ENCODE results near the gene MS4A3. TPM values are rescaled to one million over a fixed set of nuclear protein-coding genes. Genes with fewer than 3 reads are reported as not detected.
"Not testable (repeated sequence)": the region's sequence is repeated elsewhere in the genome, so short reads cannot be mapped to it uniquely, and the experiment has no call there.

Gene MS4A3
- total RNA-seq (2014; rRNA removed; shearing (Covaris generic); ENCODE audit: low replicate concordance), result not detected in 2 replicates

DNA sequence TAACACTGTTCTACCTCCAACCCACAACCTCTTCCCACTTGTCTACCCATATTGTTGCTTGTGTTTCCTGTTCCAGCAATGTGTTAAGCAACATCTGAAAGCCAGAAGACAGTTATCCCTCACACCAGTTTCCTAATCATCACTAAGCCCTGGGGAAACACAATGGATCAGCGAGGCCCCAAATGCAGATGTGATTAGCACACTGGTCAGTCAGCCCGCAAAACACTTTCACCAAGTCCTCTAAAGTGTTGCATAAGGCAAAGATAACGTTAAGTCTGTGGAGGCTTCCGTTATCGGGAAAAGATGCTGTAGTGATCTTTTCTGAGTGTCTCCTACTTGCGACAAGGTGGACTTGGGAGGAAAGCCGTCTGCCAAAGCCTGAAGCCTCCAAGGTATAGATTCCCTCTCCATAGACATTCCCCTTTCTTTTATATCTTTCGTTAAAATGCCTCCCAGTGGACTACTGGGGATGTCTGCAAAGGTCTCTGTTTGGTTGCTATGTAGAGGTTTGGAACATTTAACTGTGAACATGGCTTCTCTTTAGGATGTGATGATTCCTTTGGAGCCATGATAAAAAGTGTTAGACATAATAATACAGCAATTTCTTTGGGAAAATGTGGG is at the start of gene MS4A3:
TSS of gene MS4A3 (plus strand) at position 317 of the 621 bp plus-strand sequence. CDS start 4,496 bp downstream, outside the sequence.
- no peak for DNase-seq (ENCODE audit: low read depth)
- in situ Hi-C loops (cut with HindIII; ENCODE audit: low pct_unique_long_range_greater_than_20kb, low sequenced_read_pairs), result no loop called here

- in situ Hi-C loops (cut with HindIII; ENCODE audit: low pct_unique_long_range_greater_than_20kb, low sequenced_read_pairs), result no loop called here
- no peak for DNase-seq (ENCODE audit: low read depth)
These were observed 39.6 kb upstream of the MS4A3 start, which contains the start of gene OOSP4B for GRCh38 chr11:60016881-60017280. TSS of gene OOSP4B (plus strand) at chr11:60017181.

GRCh38 chr11:60018058-60018457 is 38.4 kb upstream of the MS4A3 start:
- DNase-seq (ENCODE audit: low read depth), result no peak
- in situ Hi-C loops (cut with HindIII; ENCODE audit: low pct_unique_long_range_greater_than_20kb, low sequenced_read_pairs), result no loop called here

- in situ Hi-C loops (cut with HindIII; ENCODE audit: low pct_unique_long_range_greater_than_20kb, low sequenced_read_pairs); DNase-seq (ENCODE audit: low read depth): not testable (repeated sequence)
These were observed 36.1 kb upstream of the MS4A3 start for GRCh38 chr11:60020376-60020775.

GRCh38 chr11:60029015-60029632 is 27.3 kb upstream of the MS4A3 start:
- in situ Hi-C loops (cut with HindIII; ENCODE audit: low pct_unique_long_range_greater_than_20kb, low sequenced_read_pairs), result no loop called here
- DNase-seq (ENCODE audit: low read depth), result no peak

DNA sequence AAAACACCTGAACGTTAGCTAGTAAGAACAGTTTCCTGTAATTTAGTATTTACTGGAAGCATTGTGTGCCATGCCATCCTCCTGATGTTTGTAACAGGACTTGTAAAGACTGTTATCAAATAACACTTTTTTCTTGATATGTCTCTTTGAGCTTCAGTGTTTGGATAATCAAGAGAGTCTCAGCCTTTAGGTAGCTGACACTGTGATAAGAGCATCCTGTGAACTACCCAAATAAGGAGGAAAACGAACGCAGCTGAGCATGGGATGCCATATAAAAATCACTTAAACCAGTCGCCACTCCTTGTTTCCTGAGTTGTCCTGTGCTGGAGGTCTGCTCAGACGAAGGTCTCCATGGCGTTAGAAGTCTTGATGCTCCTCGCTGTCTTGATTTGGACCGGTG is 16.4 kb upstream of the MS4A3 start, which contains the start of gene OOSP2:
TSS of gene OOSP2 (plus strand) at position 301 of the 400 bp plus-strand sequence. CDS start at position 352, 51 bp downstream.
- no peak for DNase-seq (ENCODE audit: low read depth)
- in situ Hi-C loops (cut with HindIII; ENCODE audit: low pct_unique_long_range_greater_than_20kb, low sequenced_read_pairs), result no loop called here

GRCh38 chr11:60050422-60050821 is 6.0 kb upstream of the MS4A3 start:
- in situ Hi-C loops (cut with HindIII; ENCODE audit: low pct_unique_long_range_greater_than_20kb, low sequenced_read_pairs); DNase-seq (ENCODE audit: low read depth): not testable (repeated sequence)

- in situ Hi-C loops (cut with HindIII; ENCODE audit: low pct_unique_long_range_greater_than_20kb, low sequenced_read_pairs), result not testable (repeated sequence)
These were observed 5.6 kb upstream of the MS4A3 start for GRCh38 chr11:60050839-60051238.

DNA sequence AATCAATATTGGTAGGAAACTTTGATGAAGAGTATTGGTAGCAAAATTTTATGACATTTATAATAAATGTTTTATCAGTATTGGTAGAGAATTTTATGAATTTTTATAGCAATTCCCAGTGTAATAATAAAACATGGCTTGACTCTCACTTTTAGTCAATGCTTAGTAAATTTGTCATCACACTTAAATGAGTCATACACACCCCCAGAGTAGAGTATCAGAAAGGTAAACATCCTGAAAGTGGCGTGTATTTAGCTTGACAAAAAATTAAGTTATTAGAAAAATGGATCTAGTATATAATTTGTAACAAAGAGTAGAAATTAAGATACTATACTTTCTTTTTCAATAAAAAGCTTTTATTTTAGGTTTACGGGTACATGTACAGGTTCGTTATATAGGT is 2.6 kb downstream of the MS4A3 start:
- no peak for DNase-seq (ENCODE audit: low read depth)
- in situ Hi-C loops (cut with HindIII; ENCODE audit: low pct_unique_long_range_greater_than_20kb, low sequenced_read_pairs), result no loop called here

More at GRCh38 chr11:60050839-60051238, 5.6 kb upstream of the MS4A3 start:
- not testable (repeated sequence) for DNase-seq (ENCODE audit: low read depth)

DNA sequence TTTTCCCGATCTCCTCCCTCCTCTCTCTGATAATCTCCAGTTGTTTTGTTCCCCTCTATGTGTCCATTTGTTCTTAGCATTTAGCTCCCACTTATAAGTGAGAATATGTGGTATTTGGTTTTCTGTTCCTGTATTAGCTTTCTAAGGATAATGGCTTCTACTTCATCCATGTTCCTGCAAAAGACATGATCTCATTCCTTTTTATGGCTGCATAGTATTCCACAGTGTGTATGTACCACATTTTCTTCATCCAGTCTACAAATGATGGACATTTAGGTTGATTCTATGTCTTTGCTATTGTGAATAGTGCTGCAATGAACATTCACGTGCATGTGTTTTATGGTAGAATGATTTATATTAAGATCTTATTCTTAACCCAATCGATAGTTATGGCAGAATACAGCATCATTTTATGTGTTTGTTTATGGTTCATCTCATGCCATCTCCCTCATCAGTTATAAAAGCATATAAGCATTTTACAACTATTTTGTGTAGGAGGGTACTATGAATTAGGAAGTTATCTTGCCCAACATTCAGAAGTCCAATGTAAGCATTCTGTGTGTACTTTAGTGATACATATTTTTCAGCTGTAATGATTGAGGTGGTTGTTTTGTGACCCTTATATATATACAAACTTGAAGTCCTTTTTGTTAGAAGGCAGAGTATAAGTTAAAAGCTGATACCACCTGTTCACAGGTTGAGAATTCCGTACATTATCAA is 3.2 kb downstream of the MS4A3 start:
- DNase-seq (ENCODE audit: low read depth), result no peak
- in situ Hi-C loops (cut with HindIII; ENCODE audit: low pct_unique_long_range_greater_than_20kb, low sequenced_read_pairs), result no loop called here

GRCh38 chr11:60064111-60064510 is 7.6 kb downstream of the MS4A3 start:
- DNase-seq (ENCODE audit: low read depth), result no peak
- in situ Hi-C loops (cut with HindIII; ENCODE audit: low pct_unique_long_range_greater_than_20kb, low sequenced_read_pairs), result no loop called here

- in situ Hi-C loops (cut with HindIII; ENCODE audit: low pct_unique_long_range_greater_than_20kb, low sequenced_read_pairs), result no loop called here
- DNase-seq (ENCODE audit: low read depth), result no peak
These were observed 9.3 kb downstream of the MS4A3 start for GRCh38 chr11:60065801-60066200.

DNA sequence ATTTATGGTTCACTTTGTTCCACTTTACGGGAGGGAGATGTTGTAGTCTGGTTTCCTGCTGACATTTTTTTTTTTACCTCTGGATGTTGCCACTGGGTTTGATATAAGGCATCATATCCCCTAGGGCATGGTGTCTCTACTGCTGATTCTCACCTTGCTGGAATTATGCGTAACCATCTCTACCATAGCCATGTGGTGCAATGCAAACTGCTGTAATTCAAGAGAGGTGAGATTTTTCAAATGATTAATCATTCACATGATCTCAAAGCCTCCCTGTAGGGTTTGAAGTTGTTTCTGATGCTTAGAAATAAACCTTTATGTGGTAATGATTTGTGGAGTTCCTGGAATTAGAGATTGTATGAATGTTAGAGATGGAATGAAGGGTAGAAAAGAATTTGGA is 13.0 kb downstream of the MS4A3 start:
- no peak for DNase-seq (ENCODE audit: low read depth)
- in situ Hi-C loops (cut with HindIII; ENCODE audit: low pct_unique_long_range_greater_than_20kb, low sequenced_read_pairs), result no loop called here

DNA sequence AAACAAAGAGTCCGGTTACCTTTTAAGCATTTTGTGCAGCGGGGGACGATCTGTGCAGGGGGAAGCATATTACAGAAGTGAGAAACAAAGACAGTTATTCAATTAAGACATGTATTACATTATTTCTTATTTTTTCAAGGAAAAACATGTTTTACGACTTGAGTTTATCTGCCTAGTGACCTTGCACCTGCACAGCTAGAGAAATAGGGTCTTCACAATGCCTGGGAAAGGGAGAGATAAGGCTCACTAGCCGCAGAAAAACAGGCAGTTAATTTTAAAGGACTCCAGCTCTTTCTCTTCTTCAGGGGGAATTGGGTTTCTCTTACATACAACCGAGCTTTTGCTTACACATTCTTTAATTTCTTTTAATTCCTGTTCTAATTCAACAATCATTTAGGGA is 15.2 kb downstream of the MS4A3 start:
- DNase-seq (ENCODE audit: low read depth); in situ Hi-C loops (cut with HindIII; ENCODE audit: low pct_unique_long_range_greater_than_20kb, low sequenced_read_pairs): not testable (repeated sequence)

DNA sequence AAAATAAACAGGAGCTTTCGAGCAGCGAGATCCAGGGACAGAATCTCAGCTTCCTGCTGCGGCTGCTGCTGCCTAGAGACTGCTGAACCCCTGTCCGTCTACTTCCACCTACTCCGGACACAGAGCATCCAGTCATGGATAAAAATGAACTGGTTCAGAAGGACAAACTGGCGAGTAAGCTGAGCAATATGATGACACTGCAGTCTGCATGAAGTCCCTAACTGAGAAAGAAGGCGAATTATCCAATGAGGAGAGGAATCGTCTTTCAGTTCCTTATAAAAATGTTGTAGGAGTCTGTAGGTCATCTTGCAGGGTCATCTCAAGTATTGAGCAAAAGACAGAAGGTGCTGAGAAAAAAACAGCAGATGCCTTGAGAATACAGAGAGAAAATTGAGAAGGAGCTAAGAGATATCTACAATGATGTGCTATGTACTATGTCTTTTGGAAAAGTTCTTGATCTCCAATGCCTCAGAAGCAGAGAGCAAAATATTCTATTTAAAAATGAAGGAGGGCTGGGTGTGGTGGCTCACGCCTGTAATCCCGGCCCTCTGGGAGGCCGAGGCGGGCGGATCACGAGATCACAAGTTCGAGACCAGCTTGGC is 20.9 kb downstream of the MS4A3 start:
- no peak for DNase-seq (ENCODE audit: low read depth)
- in situ Hi-C loops (cut with HindIII; ENCODE audit: low pct_unique_long_range_greater_than_20kb, low sequenced_read_pairs), result no loop called here

DNA sequence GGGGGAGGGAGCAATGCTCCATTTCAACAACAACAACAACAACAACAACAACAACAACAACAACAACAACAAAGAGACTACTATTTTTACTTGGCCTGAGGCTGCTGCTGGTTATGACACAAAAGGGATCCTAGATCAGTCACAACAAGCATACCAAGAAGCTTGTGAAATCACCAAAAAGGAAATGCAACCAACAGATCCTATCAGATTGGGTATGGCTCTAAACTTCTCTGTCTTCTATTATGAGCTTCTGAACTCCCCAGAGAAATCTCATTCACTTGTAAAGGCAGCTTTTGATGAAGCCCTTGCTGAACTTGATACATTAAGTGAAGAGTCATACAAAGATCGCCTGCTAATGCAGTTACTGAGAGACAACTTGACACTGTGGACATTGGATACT is 21.5 kb downstream of the MS4A3 start:
- in situ Hi-C loops (cut with HindIII; ENCODE audit: low pct_unique_long_range_greater_than_20kb, low sequenced_read_pairs), result no loop called here
- no peak for DNase-seq (ENCODE audit: low read depth)

- in situ Hi-C loops (cut with HindIII; ENCODE audit: low pct_unique_long_range_greater_than_20kb, low sequenced_read_pairs), result no loop called here
- DNase-seq (ENCODE audit: low read depth), result no peak
These were observed 22.3 kb downstream of the MS4A3 start for GRCh38 chr11:60078745-60079144.

DNA sequence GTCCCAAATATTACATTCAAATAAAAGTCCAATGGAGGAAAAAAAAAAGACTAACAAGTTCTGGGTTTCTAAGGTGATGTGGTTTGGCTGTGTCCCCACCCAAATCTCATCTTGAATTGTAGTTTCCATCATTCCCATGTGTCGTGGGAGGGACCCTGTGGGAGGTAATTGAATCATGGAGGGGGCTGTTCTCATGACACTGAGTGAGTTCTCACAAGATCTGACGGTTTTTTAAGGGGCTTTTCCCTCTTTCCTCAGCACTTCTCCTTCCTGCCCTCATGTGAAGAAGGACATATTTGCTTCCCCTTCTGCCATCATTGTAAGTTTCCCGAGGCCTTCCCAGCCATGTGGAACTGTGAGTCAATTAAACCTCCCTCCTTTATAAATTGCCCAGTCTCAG is 24.1 kb downstream of the MS4A3 start:
- in situ Hi-C loops (cut with HindIII; ENCODE audit: low pct_unique_long_range_greater_than_20kb, low sequenced_read_pairs), result no loop called here
- DNase-seq (ENCODE audit: low read depth), result no peak
